ENCODE measurements around the gene PARP15.

DNA sequence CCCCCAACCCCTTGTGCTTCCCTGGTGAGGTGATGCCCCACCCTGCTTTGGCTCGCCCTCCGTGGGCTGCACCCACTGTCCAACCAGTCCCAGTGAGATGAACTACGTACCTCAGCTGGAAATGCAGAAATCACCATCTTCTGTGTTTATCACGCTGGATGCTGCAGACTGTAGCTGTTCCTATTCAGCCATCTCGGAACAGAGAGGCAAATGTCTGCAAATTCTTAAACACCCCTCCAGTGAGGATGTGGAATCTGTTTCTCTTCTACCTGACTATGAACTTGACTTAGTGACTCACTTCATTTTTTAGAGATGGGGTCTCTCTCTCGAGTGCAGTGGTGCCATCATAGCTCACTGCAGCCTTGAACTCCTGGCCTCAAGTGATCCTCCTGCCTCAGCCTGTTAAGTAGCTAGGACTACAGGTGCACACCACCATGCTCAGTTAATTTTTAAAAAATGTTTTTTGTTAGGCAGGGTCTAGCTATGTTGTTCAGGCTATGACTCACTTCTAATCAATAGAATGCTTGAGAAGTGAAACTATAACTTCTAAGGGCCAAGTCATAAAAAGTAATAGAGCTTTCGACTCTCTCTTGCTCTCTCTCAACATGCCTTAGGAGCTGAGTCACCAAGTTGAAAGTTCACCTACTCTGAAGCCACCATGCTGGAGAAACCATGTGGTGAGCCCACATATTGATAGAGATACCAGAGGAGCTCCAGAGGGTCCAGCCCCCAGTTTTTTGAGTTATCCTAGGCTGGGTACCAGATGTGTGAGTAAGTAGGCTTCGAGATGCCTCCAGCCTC lies 91.7 kb downstream of the PARP15 start:
- TF ChIP-seq, protein P1, sequence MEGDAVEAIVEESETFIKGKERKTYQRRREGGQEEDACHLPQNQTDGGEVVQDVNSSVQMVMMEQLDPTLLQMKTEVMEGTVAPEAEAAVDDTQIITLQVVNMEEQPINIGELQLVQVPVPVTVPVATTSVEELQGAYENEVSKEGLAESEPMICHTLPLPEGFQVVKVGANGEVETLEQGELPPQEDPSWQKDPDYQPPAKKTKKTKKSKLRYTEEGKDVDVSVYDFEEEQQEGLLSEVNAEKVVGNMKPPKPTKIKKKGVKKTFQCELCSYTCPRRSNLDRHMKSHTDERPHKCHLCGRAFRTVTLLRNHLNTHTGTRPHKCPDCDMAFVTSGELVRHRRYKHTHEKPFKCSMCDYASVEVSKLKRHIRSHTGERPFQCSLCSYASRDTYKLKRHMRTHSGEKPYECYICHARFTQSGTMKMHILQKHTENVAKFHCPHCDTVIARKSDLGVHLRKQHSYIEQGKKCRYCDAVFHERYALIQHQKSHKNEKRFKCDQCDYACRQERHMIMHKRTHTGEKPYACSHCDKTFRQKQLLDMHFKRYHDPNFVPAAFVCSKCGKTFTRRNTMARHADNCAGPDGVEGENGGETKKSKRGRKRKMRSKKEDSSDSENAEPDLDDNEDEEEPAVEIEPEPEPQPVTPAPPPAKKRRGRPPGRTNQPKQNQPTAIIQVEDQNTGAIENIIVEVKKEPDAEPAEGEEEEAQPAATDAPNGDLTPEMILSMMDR (IDR thresholded peaks at IDR 0.05; ENCODE audit: insufficient read depth, low read depth, low read length): no peak
- no peak for TF ChIP-seq EZH2 (IDR thresholded peaks at IDR 0.05; ENCODE audit: insufficient read depth, low read length)

All from astrocyte (in vitro differentiated cells and primary cell).